Stimulated activated CD4-positive, alpha-beta T cell treated with anti-CD3 and anti-CD28 coated beads, Interleukin-2, amount 100 ng/mL, for 48 hours (primary cell): ENCODE measurements around the gene STIP1.

Experiments used
- DNase-seq, 2 donors: peaks; one replicate each; pipeline ENCODE4 v3.0.0-alpha.2; 2020

STIP1 gene

GRCh38 chr11:64185693-64186491, at the start of gene STIP1:
Gene STIP1 (plus strand): TSS chr11:64186171. CDS start chr11:64186262, 91 bp downstream.
- DNase-seq, result peak; percentile 97 to 98

- no peak for DNase-seq
Observed at GRCh38 chr11:64136765-64137441, 49.1 kb upstream of the STIP1 start.

- DNase-seq, result no peak
Observed at GRCh38 chr11:64138398-64138797, 47.6 kb upstream of the STIP1 start.

- no peak for DNase-seq
Observed at GRCh38 chr11:64139049-64139448, 46.9 kb upstream of the STIP1 start.

- DNase-seq, result no peak
Observed at GRCh38 chr11:64140082-64140481, 45.9 kb upstream of the STIP1 start.

- no peak for DNase-seq
Observed at GRCh38 chr11:64141081-64141783, 44.7 kb upstream of the STIP1 start.

GRCh38 chr11:64144587-64145472, 41.1 kb upstream of the STIP1 start:
- DNase-seq, result no peak

GRCh38 chr11:64146036-64146955, 39.7 kb upstream of the STIP1 start:
- DNase-seq, result peak; percentile 66 to 70

- peak; percentile 75 for DNase-seq
Observed at GRCh38 chr11:64148226-64148916, 37.6 kb upstream of the STIP1 start.

GRCh38 chr11:64148917-64149617, 36.9 kb upstream of the STIP1 start:
- no peak for DNase-seq

GRCh38 chr11:64150051-64150450, 35.9 kb upstream of the STIP1 start:
- DNase-seq, result no peak

GRCh38 chr11:64150481-64151239, 35.3 kb upstream of the STIP1 start:
- no peak for DNase-seq

- no peak for DNase-seq
Observed at GRCh38 chr11:64151337-64151736, 34.6 kb upstream of the STIP1 start.

GRCh38 chr11:64152841-64153691, 32.9 kb upstream of the STIP1 start:
- DNase-seq, result peak; percentile 76 to 80

GRCh38 chr11:64153812-64154211, 32.2 kb upstream of the STIP1 start:
- DNase-seq, result no peak

- DNase-seq, result no peak
Observed at GRCh38 chr11:64156235-64157011, 29.5 kb upstream of the STIP1 start.

- no peak for DNase-seq
Observed at GRCh38 chr11:64157631-64158394, 28.2 kb upstream of the STIP1 start.
